ENCODE results near the gene EML5.

Gene EML5

DNA sequence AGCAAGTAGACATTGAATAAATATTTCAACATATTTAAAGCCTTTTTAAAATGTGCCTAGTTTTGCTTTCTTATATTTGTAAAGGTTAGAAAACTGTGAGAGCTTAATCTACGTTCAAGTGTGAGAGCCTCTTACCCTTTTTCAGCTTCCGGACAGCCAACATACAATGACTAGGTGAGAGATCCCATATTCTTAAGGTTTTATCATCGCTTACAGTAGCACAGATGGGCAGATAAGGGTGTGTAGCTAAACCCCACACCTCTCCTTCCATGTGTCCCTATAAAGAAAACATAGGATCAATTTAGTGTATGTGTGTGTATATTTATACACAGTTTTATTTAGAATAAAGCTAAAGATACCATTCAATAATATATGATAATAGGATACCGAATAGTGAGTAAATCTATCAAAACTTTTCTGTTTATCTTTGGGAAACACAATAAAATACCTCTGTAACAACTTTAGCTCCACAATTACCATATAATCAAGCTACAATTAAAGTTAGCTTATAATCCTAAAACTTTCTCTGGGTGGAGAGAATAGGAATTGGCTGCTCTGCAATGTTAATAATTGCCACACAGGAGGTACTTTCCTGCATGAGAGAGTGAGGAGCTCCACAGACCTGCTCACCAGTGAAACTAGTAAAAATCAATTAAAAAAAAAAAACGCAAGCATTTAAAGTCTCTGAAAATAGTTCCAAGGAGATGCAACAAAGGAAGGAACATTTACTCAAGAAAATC lies 110.8 kb downstream of the EML5 start:
- Histone ChIP-seq H3K27me3 (ENCODE audit: low read length) (no peaks in the 10 kb centered on the region), H3K4me2 (ENCODE audit: low read depth, low read length, poor library complexity, severe bottlenecking) (no peak overlapping the region), H3K79me2 (ENCODE audit: insufficient read depth, low read length) (no peaks in the 10 kb centered on the region), H3K4me3 (ENCODE audit: insufficient read depth, low read length, poor library complexity, severe bottlenecking) (no peak overlapping the region), H3K36me3 (ENCODE audit: low read length) (no peaks in the 10 kb centered on the region), H3K9me2 (replicated peaks; ENCODE audit: insufficient read depth, low read length) (no peaks in the 10 kb centered on the region), H2AFZ (ENCODE audit: low read depth, low read length, severe bottlenecking) (no peak overlapping the region), H3F3A (ENCODE audit: insufficient read depth) (no peaks in the 10 kb centered on the region), H4K20me1 (ENCODE audit: low read depth, low read length) (no peaks in the 10 kb centered on the region), H3K9me3 (ENCODE audit: insufficient read depth, low read length) (no peaks in the 10 kb centered on the region), H3K27ac (ENCODE audit: low read depth, low read length) (no peak overlapping the region), H3K9ac (ENCODE audit: low read length) (no peak overlapping the region)
- no peak for TF ChIP-seq EZH2phosphoT487 (conservative IDR thresholded peaks at IDR 0.05; ENCODE audit: low read length)
- TF ChIP-seq, protein P1, sequence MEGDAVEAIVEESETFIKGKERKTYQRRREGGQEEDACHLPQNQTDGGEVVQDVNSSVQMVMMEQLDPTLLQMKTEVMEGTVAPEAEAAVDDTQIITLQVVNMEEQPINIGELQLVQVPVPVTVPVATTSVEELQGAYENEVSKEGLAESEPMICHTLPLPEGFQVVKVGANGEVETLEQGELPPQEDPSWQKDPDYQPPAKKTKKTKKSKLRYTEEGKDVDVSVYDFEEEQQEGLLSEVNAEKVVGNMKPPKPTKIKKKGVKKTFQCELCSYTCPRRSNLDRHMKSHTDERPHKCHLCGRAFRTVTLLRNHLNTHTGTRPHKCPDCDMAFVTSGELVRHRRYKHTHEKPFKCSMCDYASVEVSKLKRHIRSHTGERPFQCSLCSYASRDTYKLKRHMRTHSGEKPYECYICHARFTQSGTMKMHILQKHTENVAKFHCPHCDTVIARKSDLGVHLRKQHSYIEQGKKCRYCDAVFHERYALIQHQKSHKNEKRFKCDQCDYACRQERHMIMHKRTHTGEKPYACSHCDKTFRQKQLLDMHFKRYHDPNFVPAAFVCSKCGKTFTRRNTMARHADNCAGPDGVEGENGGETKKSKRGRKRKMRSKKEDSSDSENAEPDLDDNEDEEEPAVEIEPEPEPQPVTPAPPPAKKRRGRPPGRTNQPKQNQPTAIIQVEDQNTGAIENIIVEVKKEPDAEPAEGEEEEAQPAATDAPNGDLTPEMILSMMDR (IDR thresholded peaks at IDR 0.05; ENCODE audit: insufficient read depth, low read length, poor library complexity, severe bottlenecking), result no peak

DNA sequence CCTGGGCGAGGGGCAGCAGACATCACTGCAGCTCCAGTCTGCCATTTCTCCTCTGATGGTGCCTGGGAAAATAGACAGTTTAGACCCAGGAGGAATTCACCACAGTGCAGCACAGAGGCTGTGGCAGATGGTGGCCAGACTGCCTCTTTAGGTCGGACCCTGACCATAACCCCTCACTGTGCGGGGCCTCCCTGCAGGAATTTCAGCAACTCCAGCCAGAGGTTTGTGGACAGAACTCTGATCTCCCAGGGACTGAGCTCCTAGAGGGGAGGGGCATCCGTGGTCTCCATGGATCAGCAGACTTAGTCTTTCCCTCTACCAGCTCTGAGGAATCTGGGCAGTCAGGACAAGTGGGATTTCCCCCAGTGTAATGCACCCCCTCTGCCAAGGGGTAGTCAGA lies 123.4 kb downstream of the EML5 start:
- Histone ChIP-seq H3K9me3 (ENCODE audit: insufficient read depth, low read length) (no peaks in the 10 kb centered on the region), H3K4me2 (ENCODE audit: low read depth, low read length, poor library complexity, severe bottlenecking) (no peak overlapping the region), H3K79me2 (ENCODE audit: insufficient read depth, low read length) (no peaks in the 10 kb centered on the region), H2AFZ (ENCODE audit: low read depth, low read length, severe bottlenecking) (no peak overlapping the region), H3F3A (ENCODE audit: insufficient read depth) (no peaks in the 10 kb centered on the region), H3K9me2 (replicated peaks; ENCODE audit: insufficient read depth, low read length) (no peaks in the 10 kb centered on the region), H3K36me3 (ENCODE audit: low read length) (no peaks in the 10 kb centered on the region), H4K20me1 (ENCODE audit: low read depth, low read length) (no peaks in the 10 kb centered on the region), H3K9ac (ENCODE audit: low read length) (no peak overlapping the region), H3K27me3 (ENCODE audit: low read length) (no peaks in the 10 kb centered on the region), H3K4me3 (ENCODE audit: insufficient read depth, low read length, poor library complexity, severe bottlenecking) (no peak overlapping the region), H3K27ac (ENCODE audit: low read depth, low read length) (no peak overlapping the region)
- TF ChIP-seq EZH2phosphoT487 (conservative IDR thresholded peaks at IDR 0.05; ENCODE audit: low read length), result no peak
- TF ChIP-seq, protein P1 (IDR thresholded peaks at IDR 0.05; ENCODE audit: insufficient read depth, low read length, poor library complexity, severe bottlenecking), result no peak

DNA sequence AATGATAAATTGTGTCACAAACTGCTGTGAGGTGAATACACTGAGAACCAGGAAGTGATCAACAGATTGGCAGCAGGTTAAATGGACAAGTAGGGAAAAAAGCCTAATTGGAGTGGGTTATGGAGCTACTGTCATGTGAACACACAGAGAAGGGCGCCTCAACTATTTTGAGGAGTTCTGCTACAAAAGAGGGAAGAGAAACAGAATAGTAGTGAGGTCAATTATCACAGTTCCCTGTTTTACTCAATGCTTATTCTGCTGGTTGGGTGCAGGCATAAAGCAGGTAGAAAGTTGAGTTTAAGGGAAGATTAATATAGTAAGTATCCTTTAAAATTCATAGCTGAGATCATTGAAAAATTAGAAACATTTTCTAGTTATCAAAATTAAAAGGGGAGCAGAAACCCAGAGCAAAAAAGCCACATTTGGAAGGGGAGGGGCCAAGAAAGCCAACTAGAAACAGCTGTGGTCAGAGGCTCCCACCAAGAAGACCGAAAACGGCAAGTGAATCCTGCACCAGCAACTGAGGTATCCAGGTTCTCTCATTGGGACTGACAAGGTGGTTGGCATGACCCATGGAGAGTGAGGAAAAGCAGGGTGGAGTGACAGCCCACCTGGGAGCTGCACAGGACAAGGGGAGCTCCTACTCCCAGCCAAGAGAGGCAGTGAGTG lies 124.2 kb downstream of the EML5 start:
- H3K9me3 ChIP-seq (ENCODE audit: insufficient read depth, low read length), result no peaks in the 10 kb centered on the region
- TF ChIP-seq, protein P1 (IDR thresholded peaks at IDR 0.05; ENCODE audit: insufficient read depth, low read length, poor library complexity, severe bottlenecking), result no peak
- no peak for TF ChIP-seq EZH2phosphoT487 (conservative IDR thresholded peaks at IDR 0.05; ENCODE audit: low read length)
- 0 out of 2 replicates have a peak overlapping the region, but pooled peaks have one; percentile 19 for H3K27ac ChIP-seq (ENCODE audit: low read depth, low read length)

More for the DNA sequence above, 124.2 kb downstream of the EML5 start:
- no peaks in the 10 kb centered on the region for H3K79me2 ChIP-seq (ENCODE audit: insufficient read depth, low read length)
- H3K4me2 ChIP-seq (ENCODE audit: low read depth, low read length, poor library complexity, severe bottlenecking), result peak overlapping the region; percentile 30
- H3K9ac ChIP-seq (ENCODE audit: low read length), result peak overlapping the region; percentile 4; the same call in 1 of the 2 replicates
- H4K20me1 ChIP-seq (ENCODE audit: low read depth, low read length), result no peaks in the 10 kb centered on the region
- H3K27me3 ChIP-seq (ENCODE audit: low read length), result no peaks in the 10 kb centered on the region
- H3K4me3 ChIP-seq (ENCODE audit: insufficient read depth, low read length, poor library complexity, severe bottlenecking), result no peak overlapping the region
- H3K36me3 ChIP-seq (ENCODE audit: low read length), result no peaks in the 10 kb centered on the region
- peak overlapping the region; percentile 60 for H2AFZ ChIP-seq (ENCODE audit: low read depth, low read length, severe bottlenecking)
- H3K9me2 ChIP-seq (replicated peaks; ENCODE audit: insufficient read depth, low read length), result no peaks in the 10 kb centered on the region
- H3F3A ChIP-seq (ENCODE audit: insufficient read depth), result no peaks in the 10 kb centered on the region

Data from SU-DHL-6 (cell line).